ENCODE data around the gene SCRN1.

- no peak for TF ChIP-seq CTCF (IDR thresholded peaks at IDR 0.05)
- TF ChIP-seq POLR2A (IDR thresholded peaks at IDR 0.05) = no peak
- TF ChIP-seq EP300 (IDR thresholded peaks at IDR 0.05) = no peak
Observed at GRCh38 chr7:30034501-30034900, 44.9 kb upstream of the SCRN1 start.

Data from ovary (tissue), 3 donors.